HCT116 (cell line): ENCODE measurements around the gene ISL2. TPM values are rescaled to one million over a fixed set of nuclear protein-coding genes. Genes with fewer than 3 reads are reported as not detected.

ENCODE experiments used
- ATAC-seq: fragments of 200-7000 bp; cut with Tn5 transposase; 2 replicates; pipeline ENCODE4 v1.9.1; 2020; ENCODE audit warnings: mild to moderate bottlenecking, moderate library complexity
- BruUV-seq: library from RNA; stranded (reverse); fragments of 400-500 nt; replicated peaks from 2 replicates; lab custom pipeline; 2021; lab: Mats Ljungman, UMichigan
- CTCF ChIA-PET: fragments of 300-600 bp; sonication (Branson Sonifier 250); formaldehyde crosslinking; loops from one replicate; lab custom pipeline; 2021; ENCODE audit warnings: antibody characterized with exemption; lab: Charles Lee
- POLR2A ChIA-PET: fragments of 300-600, 350-600 bp; sonication (Branson Sonifier 250); formaldehyde crosslinking; loops from one replicate; lab custom pipeline; 2021; ENCODE audit warnings: antibody characterized with exemption; lab: Charles Lee
- RAD21 ChIA-PET, 2 experiments: fragments of 300-600 bp; sonication (Branson Sonifier 250); formaldehyde crosslinking; loops; one replicate each; lab custom pipeline; 2023; ENCODE audit warnings: low total read pairs in 2 of 2; ENCODE audit not compliant: uncharacterized antibody in 2 of 2, unreplicated experiment in 2 of 2, low non-redundant PET in 1 of 2; lab: Charles Lee
- DNase-seq: peaks from one replicate; pipeline ENCODE4 v3.0.0-alpha.2; 2010; ENCODE audit warnings: low read depth, low spot score
- H2AFZ ChIP-seq: fragments of 200-600 bp; shearing (Covaris generic), sonication (generic); 2 replicates; pipeline ENCODE4 v1.6.1; 2017; ENCODE audit warnings: low read depth, mixed run types, mixed read lengths, antibody characterized with exemption, low read length; ENCODE audit not compliant: poor library complexity, severe bottlenecking
- H3K27ac ChIP-seq: 2 replicates; pipeline ENCODE4 v1.5.1; 2012; ENCODE audit warnings: low read depth, low read length
- H3K27me3 ChIP-seq: fragments of 200-600 bp; sonication (generic); 2 replicates; pipeline ENCODE4 v1.6.1; 2016; ENCODE audit warnings: mixed run types, low read length, mixed read lengths; ENCODE audit not compliant: insufficient read depth
- H3K36me3 ChIP-seq, 2 experiments: fragments of 200-500 bp in 1 of 2; fragments of 200-600 bp in 1 of 2; sonication (Bioruptor generic) in 1 of 2; sonication (generic) in 1 of 2; 2 replicates each; pipeline versions ENCODE4 v1.5.1 to v1.6.1; 2014 to 2016; ENCODE audit warnings: low read length in 2 of 2, inconsistent platforms in 1 of 2, mixed read lengths in 1 of 2, mixed run types in 1 of 2; ENCODE audit not compliant: insufficient read depth in 2 of 2, control insufficient read depth in 1 of 2
- H3K4me1 ChIP-seq, 2 experiments: fragments of 200-600 bp in 1 of 2; sonication (generic) in 1 of 2; 2 replicates each; pipeline versions ENCODE4 v1.5.1 to v1.6.1; 2012 to 2017; ENCODE audit warnings: low read length in 2 of 2, inconsistent platforms in 1 of 2, mild to moderate bottlenecking in 1 of 2, mixed read lengths in 1 of 2, mixed run types in 1 of 2, moderate library complexity in 1 of 2; ENCODE audit not compliant: insufficient read depth in 2 of 2, control insufficient read depth in 1 of 2
- H3K4me2 ChIP-seq: fragments of 200-600 bp; sonication (generic); 2 replicates; pipeline ENCODE4 v1.6.1; 2017; ENCODE audit warnings: mixed run types, low read length, mixed read lengths
- H3K4me3 ChIP-seq, 2 experiments: fragments of 200-600 bp in 1 of 2; sonication (generic) in 1 of 2; replicated peaks in 1 of 2; 2 replicates each; pipeline ENCODE4 v1.5.1; 2011 to 2016; ENCODE audit warnings: low read length in 2 of 2, control low read depth in 1 of 2, low read depth in 1 of 2, mild to moderate bottlenecking in 1 of 2, mixed read lengths in 1 of 2, mixed run types in 1 of 2
- H3K79me2 ChIP-seq: fragments of 200-600 bp; sonication (generic); 2 replicates; pipeline ENCODE4 v1.6.1; 2017; ENCODE audit warnings: mild to moderate bottlenecking, mixed run types, low read length, moderate library complexity, mixed read lengths; ENCODE audit not compliant: insufficient read depth
- H3K9ac ChIP-seq: fragments of 200-600 bp; sonication (generic); 2 replicates; pipeline ENCODE4 v1.6.1; 2016; ENCODE audit warnings: low read length, mixed read lengths
- H3K9me2 ChIP-seq: fragments of 200-600 bp; sonication (generic), shearing (Covaris generic); 2 replicates; pipeline ENCODE4 v1.6.1; 2017; ENCODE audit warnings: mixed run types, mild to moderate bottlenecking, moderate library complexity; ENCODE audit not compliant: insufficient read depth
- H3K9me3 ChIP-seq, 2 experiments: fragments of 200-500 bp in 1 of 2; fragments of 200-600 bp in 1 of 2; sonication (Bioruptor generic) in 1 of 2; sonication (generic) in 1 of 2; 2 replicates each; pipeline ENCODE4 v1.6.1; 2014 to 2017; ENCODE audit warnings: low read length in 2 of 2, mixed read lengths in 2 of 2, inconsistent platforms in 1 of 2, low read depth in 1 of 2, mild to moderate bottlenecking in 1 of 2, mixed run types in 1 of 2, moderate library complexity in 1 of 2; ENCODE audit not compliant: control insufficient read depth in 1 of 2, insufficient read depth in 1 of 2
- H4K20me1 ChIP-seq: fragments of 200-600 bp; sonication (generic), shearing (Covaris generic); 2 replicates; pipeline ENCODE4 v1.6.1; 2017; ENCODE audit warnings: mixed run types, mild to moderate bottlenecking, moderate library complexity; ENCODE audit not compliant: insufficient read depth
- EZH2 ChIP-seq: fragments of 200-600 bp; sonication (generic); IDR thresholded peaks from 2 replicates; pipeline ENCODE4 v1.6.1; 2017; ENCODE audit warnings: antibody characterized with exemption, mixed run types
- EZH2phosphoT487 ChIP-seq: fragments of 200-600 bp; IDR thresholded peaks from 2 replicates; pipeline ENCODE4 v1.6.1; 2018; ENCODE audit warnings: antibody characterized with exemption, borderline replicate concordance
- FOSL1 ChIP-seq: IDR thresholded peaks from 2 replicates; pipeline ENCODE4 v1.6.1; 2012; ENCODE audit warnings: low read depth
- JUND ChIP-seq: IDR thresholded peaks from 2 replicates; pipeline ENCODE4 v1.6.1; 2012
- POLR2A ChIP-seq: IDR thresholded peaks from 2 replicates; pipeline ENCODE4 v1.7.0; 2011; ENCODE audit warnings: borderline replicate concordance; ENCODE audit not compliant: insufficient read depth, insufficient read length; ENCODE audit errors: extremely low read depth
- POLR2AphosphoS5 ChIP-seq: IDR thresholded peaks from 2 replicates; pipeline ENCODE4 v1.6.1; 2011; ENCODE audit warnings: mild to moderate bottlenecking, low read depth, low read length, moderate library complexity
- ZFX ChIP-seq: fragments of 450-650 bp; IDR thresholded peaks from 2 replicates; pipeline ENCODE4 v1.6.1; 2017
- intact Hi-C: fragments of 100-400 bp; cut with micrococcal nuclease; formaldehyde crosslinking; loops from 2 replicates; pipeline ENCODE4 v1.10.0; 2022
- total RNA-seq: library from RNA; stranded (reverse); gene quantifications from one replicate; pipeline ENCODE4 v1.2.1, GENCODE V29; 2021; ENCODE audit not compliant: unreplicated experiment

ISL2 gene
- total RNA-seq, 1 experiment from 2014 or later: 11.6 TPM

- peak; percentile 72 for ATAC-seq
- H2AFZ ChIP-seq: no peak overlapping the region
Measured at GRCh38 chr15:76346669-76347481, 10.3 kb downstream of the ISL2 start.

GRCh38 chr15:76347482-76348055 lies 11.0 kb downstream of the ISL2 start:
- no TSS peak for BruUV-seq
- no peak for ATAC-seq
- TF ChIP-seq POLR2AphosphoS5 (no peak), EZH2phosphoT487 (no peak), FOSL1 (no peak), EZH2 (no peak)
- no peaks in the 10 kb centered on the region for H3K36me3 ChIP-seq
- peak overlapping the region; percentile 67 for H3K9ac ChIP-seq
- no peaks in the 10 kb centered on the region for H4K20me1 ChIP-seq
- H3K4me3 ChIP-seq: peak overlapping the region; percentile 52 to 62
- RAD21 ChIA-PET: no interaction called here
- no peak for DNase-seq
- H3K9me3 ChIP-seq: no peaks in the 10 kb centered on the region
- POLR2A ChIA-PET: interaction anchor here (6.6 kb wide), 1 partner anchor 11 kb away, joined by 39 read pairs; the partner anchor contains the start of gene ISL2
- no peak overlapping the region for H3K27ac ChIP-seq
- H2AFZ ChIP-seq: no peak overlapping the region
- H3K9me2 ChIP-seq: no peaks in the 10 kb centered on the region
- peak overlapping the region; percentile 84 for H3K4me2 ChIP-seq
- H3K79me2 ChIP-seq: no peaks in the 10 kb centered on the region
- CTCF ChIA-PET: interaction anchor here (0.6 kb wide), 1 partner anchor 17 kb away, joined by 3 read pairs; no protein-coding TSS in a partner anchor
- H3K27me3 ChIP-seq: no peaks in the 10 kb centered on the region
- H3K4me1 ChIP-seq: peaks cover 5 to 11% of the 10 kb centered on the region in 2 experiments; a peak in 2 of 4 replicates
- intact Hi-C loops: no loop called here

More at GRCh38 chr15:76346669-76347481, 10.3 kb downstream of the ISL2 start:
- CTCF ChIA-PET: interaction anchor here (0.6 kb wide), 1 partner anchor 16 kb away, joined by 3 read pairs; no protein-coding TSS in a partner anchor
- Histone ChIP-seq H3K9ac (peak overlapping the region; percentile 67), H3K4me1 (peaks cover 5 to 11% of the 10 kb centered on the region in 2 experiments; a peak in 2 of 4 replicates), H3K27me3 (no peaks in the 10 kb centered on the region), H3K4me3 (peak overlapping the region; percentile 52 to 62), H4K20me1 (no peaks in the 10 kb centered on the region), H3K79me2 (no peaks in the 10 kb centered on the region), H3K9me3 (no peaks in the 10 kb centered on the region), H3K9me2 (no peaks in the 10 kb centered on the region), H3K4me2 (peak overlapping the region; percentile 84), H3K36me3 (peaks cover 0 to 4% of the 10 kb centered on the region in 2 experiments; a peak in 2 of 4 replicates), H3K27ac (peak overlapping the region; percentile 63)
- DNase-seq: no peak
- POLR2A ChIA-PET: interaction anchor here (6.6 kb wide), 1 partner anchor 11 kb away, joined by 39 read pairs; the partner anchor contains the start of gene ISL2
- no TSS peak for BruUV-seq
- TF ChIP-seq JUND (no peak), ZFX (peak; percentile 53), POLR2A (peak; percentile 7)
- intact Hi-C loops: no loop called here
- RAD21 ChIA-PET: no interaction called here
